GM19455 (cell line): Measurements from ENCODE around the gene CMTM1.
"Not testable (repeated sequence)": the region's sequence is repeated elsewhere in the genome, so short reads cannot be mapped to it uniquely, and the experiment has no call there.

ENCODE experiments used
- ATAC-seq: cut with Tn5 transposase; IDR thresholded peaks from one replicate; pipeline ENCODE4 v1.9.1; 2021; ENCODE audit not compliant: unreplicated experiment

The CMTM1 gene

DNA sequence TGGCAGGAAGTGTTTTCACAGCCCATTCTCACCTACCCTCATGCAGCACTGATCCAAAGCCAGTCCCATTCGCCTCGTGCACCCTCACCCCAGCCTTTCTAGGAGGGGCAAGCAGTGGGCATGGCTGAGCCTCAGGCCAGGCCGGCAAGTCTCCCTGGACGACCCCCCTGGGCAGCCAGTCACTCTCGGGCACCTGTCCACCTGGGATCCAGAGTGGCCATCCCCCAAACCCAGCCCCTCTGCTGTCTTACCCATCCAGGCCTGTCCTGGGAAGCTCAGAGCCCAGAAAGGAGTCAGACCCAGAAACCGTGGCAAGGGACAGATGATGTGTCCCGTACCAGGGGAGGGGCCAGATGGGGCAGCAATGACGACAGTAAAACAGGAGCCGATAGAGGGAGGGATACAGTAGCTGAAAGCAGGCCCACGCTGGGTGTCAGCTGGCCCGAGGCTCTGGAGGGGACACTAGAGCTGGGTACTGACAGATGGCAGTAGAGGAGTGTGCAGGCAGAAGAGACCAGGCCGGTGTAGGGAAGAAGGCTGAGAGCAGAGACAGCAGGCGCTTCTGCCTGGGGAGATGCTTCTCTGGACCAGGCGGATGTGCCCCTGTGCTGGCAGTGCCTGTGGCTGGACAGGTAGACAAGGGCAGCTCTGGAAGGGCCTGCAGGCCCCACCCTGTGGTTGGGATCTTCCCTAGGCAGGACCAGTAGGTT, 44.0 kb downstream of the CMTM1 start:
- no peak for ATAC-seq

DNA sequence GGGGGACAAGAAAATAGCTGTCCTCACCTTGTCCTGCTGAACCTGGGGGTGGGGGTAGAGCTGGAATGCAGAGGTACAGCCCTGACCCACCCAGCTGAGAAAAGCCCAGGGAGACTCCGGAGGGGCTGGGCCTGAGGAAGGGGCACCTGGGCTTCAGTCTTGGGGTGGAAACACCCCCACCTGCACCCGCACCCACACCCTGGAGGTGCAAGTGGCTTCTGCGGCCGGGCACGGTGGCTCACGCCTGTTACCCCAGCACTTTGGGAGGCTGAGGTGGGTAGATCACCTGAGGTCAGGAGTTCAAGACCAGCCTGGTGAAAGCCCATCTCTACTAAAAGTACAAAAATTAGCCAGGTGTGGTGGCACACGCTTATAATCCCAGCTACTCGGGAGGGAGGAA, 45.7 kb downstream of the CMTM1 start:
- ATAC-seq, result not testable (repeated sequence)

DNA sequence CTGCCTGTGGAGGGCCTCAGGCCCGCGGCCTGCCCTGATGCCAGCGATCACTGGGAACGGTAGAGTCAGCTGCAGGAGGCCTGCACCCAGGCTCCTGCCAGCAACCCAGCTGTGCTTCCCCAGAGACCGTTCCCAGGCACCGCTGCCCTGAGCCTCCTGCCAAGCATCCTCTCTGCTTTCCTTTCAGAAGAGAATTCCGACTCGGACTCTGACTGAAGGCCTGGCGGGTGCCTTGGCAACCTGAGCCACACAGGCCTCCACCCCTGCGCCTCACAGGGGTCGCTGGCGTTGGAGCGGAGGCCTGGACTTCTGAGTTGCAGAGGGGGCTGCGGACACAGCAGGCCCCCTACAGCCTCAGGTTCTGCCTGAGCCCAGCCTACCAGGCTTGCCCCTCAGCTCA, 46.2 kb downstream of the CMTM1 start:
- ATAC-seq, result no peak

DNA sequence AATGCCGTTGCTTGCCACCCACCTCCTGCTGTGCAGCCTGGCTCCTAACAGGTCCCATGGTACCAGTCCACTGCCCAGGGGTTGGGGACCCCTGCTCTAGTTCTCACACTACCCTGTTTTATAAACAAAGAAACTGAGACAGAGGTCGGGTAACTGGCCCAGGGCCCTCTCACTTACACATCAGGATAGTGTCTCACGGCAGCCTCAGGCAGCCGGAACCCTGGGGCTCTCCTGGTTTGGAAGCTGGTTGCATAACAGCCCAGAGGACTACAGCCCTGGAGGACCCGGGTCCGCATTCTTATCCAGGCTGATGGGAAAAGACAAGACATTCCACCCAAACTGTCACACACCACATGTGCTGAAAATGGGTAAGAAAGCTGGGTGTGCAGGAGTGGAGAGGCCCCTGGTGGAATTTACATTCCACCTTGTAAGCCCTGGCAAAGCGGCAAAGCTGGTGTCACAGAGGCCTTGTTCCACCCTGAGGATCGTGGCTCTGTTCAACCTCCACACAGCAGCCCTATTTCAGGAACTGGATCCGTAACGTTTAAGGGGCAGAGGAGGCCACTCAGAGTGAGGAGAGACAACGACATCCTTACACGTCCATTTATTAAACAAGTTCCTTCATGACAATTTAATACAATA, 48.0 kb downstream of the CMTM1 start:
- no peak for ATAC-seq

DNA sequence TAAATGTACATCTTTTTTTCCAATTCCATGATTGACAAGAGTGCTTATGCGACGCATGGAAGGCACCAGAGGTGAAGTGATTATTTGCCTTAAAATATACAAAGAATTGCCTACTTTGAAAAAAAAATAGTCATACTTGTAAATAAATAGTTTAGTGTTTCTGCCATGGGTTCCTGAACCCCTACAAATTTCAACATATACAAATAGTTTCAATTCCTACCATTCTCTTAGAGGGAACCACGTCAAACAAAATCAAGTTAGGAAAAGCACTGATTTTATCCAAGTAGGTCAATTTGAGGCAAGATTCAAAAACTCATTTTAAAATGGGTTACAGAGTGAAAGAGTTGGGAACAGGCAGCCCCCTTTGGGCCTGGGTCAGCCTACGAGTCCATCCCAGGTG, 49.9 kb downstream of the CMTM1 start:
- no peak for ATAC-seq

DNA sequence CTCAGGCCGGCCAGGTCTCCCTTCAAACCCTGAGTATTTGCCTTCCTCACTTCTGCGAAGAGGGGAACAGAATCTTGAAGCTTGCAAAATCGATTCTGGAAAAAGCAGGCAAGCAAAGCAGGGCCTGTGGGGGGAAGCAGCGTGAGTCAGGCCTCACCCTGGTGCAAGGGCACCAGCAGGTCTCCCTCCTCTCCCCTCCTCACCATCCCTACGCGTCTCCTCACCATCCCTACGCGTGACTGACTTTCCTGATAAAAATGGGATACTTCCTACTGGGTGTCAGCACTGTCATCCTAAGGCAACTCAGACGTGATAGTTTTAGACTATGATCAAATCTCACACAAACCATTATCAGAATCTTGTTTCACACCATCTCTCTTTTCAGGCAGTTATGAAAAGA, 50.4 kb downstream of the CMTM1 start:
- no peak for ATAC-seq

DNA sequence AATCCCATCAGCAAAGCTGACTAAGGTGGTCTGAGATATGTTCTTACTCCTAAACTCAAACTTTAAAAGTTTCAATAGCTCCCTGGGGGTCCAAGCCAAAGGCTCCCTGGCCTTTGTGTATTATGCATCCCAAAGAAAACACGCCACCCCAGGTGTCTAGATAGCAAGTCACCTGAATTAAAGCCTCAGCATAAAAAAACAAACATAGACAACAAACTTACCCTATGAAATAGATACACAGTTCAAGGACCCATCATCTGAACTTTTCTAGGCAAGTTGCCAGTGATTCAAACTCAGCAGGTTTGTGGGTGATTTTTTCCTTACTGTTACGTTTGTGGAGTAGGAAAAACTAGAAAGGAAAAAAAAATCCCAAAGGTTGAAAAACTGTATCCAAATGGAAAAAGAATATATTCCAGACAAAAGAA, 50.8 kb downstream of the CMTM1 start:
- no peak for ATAC-seq

DNA sequence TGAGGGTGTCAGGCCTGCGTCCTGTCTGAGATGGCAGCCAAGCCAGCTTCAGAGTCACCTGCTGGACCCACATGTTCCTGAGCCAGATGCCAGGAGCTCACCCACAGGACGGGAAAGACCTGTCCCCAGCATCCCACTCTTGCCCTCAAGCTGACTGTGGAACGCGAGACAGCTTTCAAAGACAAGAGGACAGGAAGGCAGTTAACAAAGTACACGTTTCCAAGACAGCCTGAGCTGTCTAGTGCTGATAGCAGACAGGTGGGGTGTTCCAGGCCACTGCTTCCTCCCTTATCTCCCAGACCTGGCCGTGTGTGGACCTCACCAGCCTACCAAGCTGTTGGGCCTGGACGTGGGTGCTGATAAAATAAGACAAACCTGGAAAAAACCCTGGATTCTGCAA, 51.5 kb downstream of the CMTM1 start:
- ATAC-seq, result no peak

DNA sequence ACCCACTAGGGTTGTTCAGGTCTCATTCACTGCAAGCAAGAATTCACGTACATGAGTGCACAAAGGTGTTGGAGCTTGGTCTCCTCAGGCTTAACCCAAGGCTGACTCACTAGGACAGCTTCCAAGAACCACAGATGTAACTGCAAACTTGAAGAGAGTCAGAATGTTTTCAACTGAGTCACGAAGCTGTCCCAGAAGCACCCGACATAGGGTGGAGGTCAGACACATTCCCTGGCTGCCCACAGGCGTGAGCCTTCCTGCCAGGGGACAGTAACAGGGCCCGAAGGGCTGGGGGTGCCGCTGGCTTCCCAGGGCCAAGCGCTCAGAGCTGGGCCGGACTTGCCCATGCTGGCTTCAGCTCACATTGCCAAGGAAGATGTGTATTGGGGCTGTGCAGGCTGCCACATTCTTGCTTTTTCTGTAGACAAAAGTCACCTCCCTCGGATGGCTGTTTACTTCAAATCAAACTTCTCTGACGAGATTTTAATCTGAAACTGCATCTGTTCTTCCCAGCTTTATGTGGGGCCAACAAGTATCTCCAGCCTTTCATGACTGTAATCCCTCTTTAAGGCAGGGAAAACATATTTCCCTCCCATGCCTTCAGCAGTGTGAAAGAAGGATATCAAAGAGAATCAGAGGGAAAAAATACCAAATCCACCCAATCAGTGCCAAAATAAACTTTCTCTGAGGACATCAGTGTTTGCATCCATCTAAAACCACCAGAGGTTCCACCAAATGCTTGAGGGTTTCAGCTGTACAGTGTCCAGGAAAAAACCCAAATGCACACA, 52.5 kb downstream of the CMTM1 start:
- no peak for ATAC-seq

DNA sequence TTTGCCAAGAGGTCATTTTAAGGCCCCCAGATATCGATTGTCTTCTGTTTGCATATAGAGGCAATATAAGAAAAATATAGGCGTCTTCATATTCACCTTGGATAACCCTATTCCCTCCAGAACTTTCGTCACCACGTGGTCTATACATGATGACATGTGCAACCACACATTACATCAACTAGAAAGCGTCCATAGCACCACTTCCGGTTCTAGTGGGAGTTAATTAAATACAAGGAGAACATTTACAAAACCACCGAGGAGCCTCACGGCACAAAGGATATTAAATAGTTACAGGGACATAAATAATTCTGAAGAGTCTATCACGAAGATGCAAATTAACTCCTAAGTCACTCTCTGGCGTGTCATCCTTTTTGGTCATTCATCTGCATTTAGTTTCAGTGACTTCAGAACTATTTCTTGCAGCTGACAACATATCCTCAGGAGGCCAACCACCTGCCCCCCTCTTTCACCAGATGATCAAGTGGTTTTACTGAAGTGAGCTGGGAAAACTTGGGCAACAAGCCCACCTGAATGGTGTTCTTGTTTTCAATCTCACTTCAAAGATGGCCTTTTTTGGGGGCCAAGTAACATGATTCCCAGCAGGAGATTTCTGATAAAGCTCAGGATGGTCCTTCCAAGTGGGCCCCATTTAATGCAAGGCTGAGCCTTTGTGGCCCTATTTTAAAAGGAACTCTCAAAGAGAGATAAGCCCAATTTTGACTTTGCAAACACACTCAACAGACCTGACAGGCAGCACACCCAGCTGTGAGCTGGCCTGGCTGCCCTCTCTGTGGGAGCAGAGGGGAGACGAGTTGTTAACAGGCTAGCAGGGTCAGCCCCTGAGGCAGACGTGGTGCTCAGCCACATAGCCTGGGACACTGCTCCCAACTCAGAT, 53.5 kb downstream of the CMTM1 start:
- ATAC-seq, result no peak

DNA sequence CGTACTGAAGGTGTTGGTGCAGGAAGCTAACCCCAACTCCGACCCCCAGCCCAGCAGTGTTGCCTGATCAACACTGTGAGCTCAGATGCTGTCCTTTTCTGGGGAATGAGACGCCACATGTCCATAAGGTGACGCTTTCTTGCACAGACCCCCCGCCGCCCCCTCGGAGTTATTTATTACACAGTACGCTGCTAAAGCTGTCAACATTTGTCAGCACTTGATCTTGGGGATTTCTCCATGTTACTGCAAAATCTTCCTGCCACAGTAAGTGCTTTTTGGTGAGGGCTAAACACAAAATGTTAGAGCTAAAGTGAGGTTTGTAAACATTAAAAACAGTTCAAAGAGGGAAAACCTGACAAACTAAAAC, 54.2 kb downstream of the CMTM1 start:
- no peak for ATAC-seq

DNA sequence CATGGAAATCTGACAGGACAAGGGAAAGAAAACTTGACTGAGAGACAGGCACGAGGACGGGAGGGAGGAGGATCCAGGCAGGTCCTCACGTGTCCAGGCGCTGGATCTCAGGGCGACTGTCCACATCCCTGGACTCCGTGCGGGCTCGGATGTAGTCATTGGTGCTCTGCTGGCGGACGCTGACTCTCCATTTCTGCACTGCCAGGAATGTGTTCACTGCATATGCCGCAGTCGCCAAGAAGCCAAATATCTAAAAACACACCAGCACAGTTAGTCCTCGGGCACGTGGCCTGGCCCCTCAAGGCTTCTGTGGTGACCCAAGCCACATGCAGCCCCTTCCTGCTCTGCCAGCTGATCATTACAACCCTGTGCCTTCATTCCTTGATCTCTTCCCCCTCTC, 55.7 kb downstream of the CMTM1 start:
- no peak for ATAC-seq

DNA sequence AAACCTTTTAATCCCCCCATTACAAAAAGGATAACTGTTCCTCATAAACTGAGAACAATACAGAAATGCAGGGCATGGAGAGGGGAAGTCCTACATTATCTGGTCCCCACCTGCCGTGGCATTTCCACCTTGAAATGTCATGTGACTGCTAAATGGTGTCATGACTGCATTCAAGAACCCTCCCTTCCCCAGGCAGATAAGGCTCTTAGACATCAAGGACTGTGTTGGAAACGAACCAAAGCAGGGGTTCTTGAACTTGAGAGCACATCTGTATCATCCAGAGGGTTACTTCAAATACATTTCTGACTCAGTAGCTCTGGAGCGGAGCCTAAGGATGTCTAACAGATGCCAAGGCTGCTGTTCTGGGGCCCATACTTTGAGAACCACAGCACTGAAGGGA, 56.6 kb downstream of the CMTM1 start:
- ATAC-seq, result no peak

DNA sequence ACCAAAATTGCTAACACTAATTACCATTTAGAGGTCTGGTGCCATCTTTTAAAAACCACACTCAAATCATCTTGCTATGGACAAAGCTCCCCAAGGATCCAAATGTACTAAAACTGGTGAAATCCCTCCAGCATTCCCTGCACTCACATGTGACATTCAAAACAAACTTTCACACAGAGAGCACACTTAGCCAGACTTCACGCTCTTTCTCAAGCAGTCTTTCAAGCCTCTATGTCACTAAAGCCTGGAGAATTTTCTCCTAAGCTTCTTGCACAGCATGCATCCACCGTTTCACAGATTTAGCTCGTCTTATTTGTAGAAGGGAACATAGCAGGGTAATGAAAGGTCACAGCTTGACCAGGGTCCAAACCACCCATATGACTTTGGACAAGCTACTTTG, 57.5 kb downstream of the CMTM1 start:
- no peak for ATAC-seq

DNA sequence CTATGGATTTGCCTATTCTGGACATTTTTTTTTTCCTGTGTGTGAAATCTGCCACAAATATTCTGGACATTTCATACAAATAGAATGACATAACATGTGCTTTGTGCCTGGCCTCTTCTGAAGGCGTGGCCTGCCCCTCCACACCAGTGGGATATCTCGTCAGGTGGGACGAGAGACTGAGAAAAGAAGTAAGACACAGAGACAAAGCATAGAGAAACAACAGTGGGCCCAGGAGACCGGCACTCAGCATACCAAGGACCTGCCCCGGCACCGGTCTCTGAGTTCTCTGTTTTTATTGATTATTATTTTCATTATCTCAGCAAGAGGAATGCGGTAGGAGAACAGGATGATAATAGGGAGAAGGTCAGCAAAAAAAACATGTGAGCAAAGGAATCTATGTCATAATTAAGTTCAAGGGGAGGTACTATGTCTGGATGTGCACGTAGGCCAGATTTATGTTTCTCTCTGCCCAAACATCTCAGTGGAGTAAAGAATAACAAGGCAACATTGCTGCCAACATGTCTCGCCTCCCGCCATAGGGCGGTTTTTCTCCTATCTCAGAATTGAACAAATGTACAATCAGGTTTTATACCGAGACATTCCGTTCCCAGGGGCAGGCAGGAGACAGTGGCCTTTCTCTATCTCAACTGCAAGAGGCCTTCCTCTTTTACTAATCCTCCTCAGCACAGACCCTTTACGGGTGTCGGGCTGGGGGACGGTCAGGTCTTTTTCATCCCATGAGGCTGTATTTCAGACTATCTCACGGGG, 61.6 kb downstream of the CMTM1 start:
- not testable (repeated sequence) for ATAC-seq
